Measurements from ENCODE around the gene CETN1.

Gene CETN1

GRCh38 chr18:623761-624620 is 43.8 kb downstream of the CETN1 start:
- peak; percentile 61 to 67 for DNase-seq

- no peak for DNase-seq
Observed at GRCh38 chr18:627231-627630, 47.1 kb downstream of the CETN1 start.

GRCh38 chr18:629269-630150 is 49.3 kb downstream of the CETN1 start:
- no peak for DNase-seq

GRCh38 chr18:631560-631959 is 51.4 kb downstream of the CETN1 start:
- no peak for DNase-seq

All from activated CD4-positive, alpha-beta T cell treated with anti-CD3 and anti-CD28 coated beads, Interleukin-2, amount 50 U/mL, for 4 hours (primary cell).